ENCODE measurements around the gene CLDN7. TPM values are rescaled to one million over a fixed set of nuclear protein-coding genes. Genes with fewer than 3 reads are reported as not detected.

CLDN7 gene
- total RNA-seq, 1 donor from 2014 or later: 248 TPM

GRCh38 chr17:7289256-7290032 lies 27.2 kb upstream of the CLDN7 start:
- Histone ChIP-seq H3K4me3 (ENCODE audit: low read depth, low read length) (no peak overlapping the region), H3K27me3 (ENCODE audit: control insufficient read depth, insufficient read depth, low read length) (peaks cover 67% of the 10 kb centered on the region), H3K36me3 (ENCODE audit: control insufficient read depth, insufficient read depth, low read length) (no peaks in the 10 kb centered on the region)
- TF ChIP-seq CTCF (IDR thresholded peaks at IDR 0.05; ENCODE audit: insufficient read depth, low read length, poor library complexity, severe bottlenecking): no peak
- DNase-seq (ENCODE audit: low read depth): no peak

GRCh38 chr17:7285679-7286078 lies 23.4 kb upstream of the CLDN7 start:
- no peak for TF ChIP-seq CTCF (IDR thresholded peaks at IDR 0.05; ENCODE audit: insufficient read depth, low read length, poor library complexity, severe bottlenecking)
- Histone ChIP-seq H3K36me3 (ENCODE audit: control insufficient read depth, insufficient read depth, low read length) (no peaks in the 10 kb centered on the region), H3K4me3 (ENCODE audit: low read depth, low read length) (no peak overlapping the region), H3K27me3 (ENCODE audit: control insufficient read depth, insufficient read depth, low read length) (peaks cover 67% of the 10 kb centered on the region)
- no peak for DNase-seq (ENCODE audit: low read depth)

- Histone ChIP-seq H3K27me3 (ENCODE audit: control insufficient read depth, insufficient read depth, low read length) (peaks cover 63% of the 10 kb centered on the region), H3K4me3 (ENCODE audit: low read depth, low read length) (no peak overlapping the region), H3K36me3 (ENCODE audit: control insufficient read depth, insufficient read depth, low read length) (no peaks in the 10 kb centered on the region)
- no peak for DNase-seq (ENCODE audit: low read depth)
- TF ChIP-seq CTCF (IDR thresholded peaks at IDR 0.05; ENCODE audit: insufficient read depth, low read length, poor library complexity, severe bottlenecking): no peak
These were observed 22.6 kb upstream of the CLDN7 start for GRCh38 chr17:7284911-7285310.

- H3K36me3 ChIP-seq (ENCODE audit: control insufficient read depth, insufficient read depth, low read length): no peaks in the 10 kb centered on the region
- peaks cover 56% of the 10 kb centered on the region for H3K27me3 ChIP-seq (ENCODE audit: control insufficient read depth, insufficient read depth, low read length)
- no peak overlapping the region for H3K4me3 ChIP-seq (ENCODE audit: low read depth, low read length)
- no peak for DNase-seq (ENCODE audit: low read depth)
- TF ChIP-seq CTCF (IDR thresholded peaks at IDR 0.05; ENCODE audit: insufficient read depth, low read length, poor library complexity, severe bottlenecking): no peak
These were observed 21.4 kb upstream of the CLDN7 start for GRCh38 chr17:7283471-7284216.

- Histone ChIP-seq H3K27me3 (ENCODE audit: control insufficient read depth, insufficient read depth, low read length) (peaks cover 50% of the 10 kb centered on the region), H3K36me3 (ENCODE audit: control insufficient read depth, insufficient read depth, low read length) (no peaks in the 10 kb centered on the region), H3K4me3 (ENCODE audit: low read depth, low read length) (no peak overlapping the region)
- TF ChIP-seq CTCF (IDR thresholded peaks at IDR 0.05; ENCODE audit: insufficient read depth, low read length, poor library complexity, severe bottlenecking): no peak
- DNase-seq (ENCODE audit: low read depth): no peak
These were observed 20.6 kb upstream of the CLDN7 start for GRCh38 chr17:7282752-7283321.
